GM19468 (cell line): ENCODE results near the gene SORL1-AS1.

Experiments
- ATAC-seq: cut with Tn5 transposase; IDR thresholded peaks from one replicate; pipeline ENCODE4 v1.9.1; 2021; ENCODE audit warnings: mild to moderate bottlenecking, moderate library complexity, moderate number of reproducible peaks; ENCODE audit not compliant: unreplicated experiment; ENCODE audit errors: extremely low read depth

Gene SORL1-AS1

GRCh38 chr11:121478226-121478894 is 25.6 kb upstream of the SORL1-AS1 start:
- no peak for ATAC-seq

- ATAC-seq, result no peak
Observed at GRCh38 chr11:121476379-121477032, 23.7 kb upstream of the SORL1-AS1 start.

DNA sequence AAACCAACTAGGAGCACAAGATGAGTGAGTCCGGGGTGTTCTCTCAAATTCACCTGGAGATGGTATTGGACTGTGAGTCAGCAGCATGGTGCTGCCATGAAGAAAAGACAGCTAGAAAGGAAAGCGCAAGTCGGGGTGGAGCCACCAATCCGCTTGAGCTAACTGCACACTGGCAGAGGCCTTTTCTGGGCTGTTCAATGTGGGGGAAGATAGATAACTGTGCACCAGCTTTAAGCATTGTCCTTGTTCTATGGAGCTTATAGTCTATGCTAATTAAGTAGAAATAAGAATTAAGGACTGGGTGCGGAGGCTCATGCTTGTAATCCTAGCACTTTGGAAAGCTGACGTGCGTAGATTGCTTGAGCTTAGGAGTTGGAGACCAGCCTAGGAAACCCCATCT is 21.9 kb upstream of the SORL1-AS1 start:
- ATAC-seq, result no peak

- ATAC-seq, result no peak
Observed at GRCh38 chr11:121473064-121473777, 20.5 kb upstream of the SORL1-AS1 start.

DNA sequence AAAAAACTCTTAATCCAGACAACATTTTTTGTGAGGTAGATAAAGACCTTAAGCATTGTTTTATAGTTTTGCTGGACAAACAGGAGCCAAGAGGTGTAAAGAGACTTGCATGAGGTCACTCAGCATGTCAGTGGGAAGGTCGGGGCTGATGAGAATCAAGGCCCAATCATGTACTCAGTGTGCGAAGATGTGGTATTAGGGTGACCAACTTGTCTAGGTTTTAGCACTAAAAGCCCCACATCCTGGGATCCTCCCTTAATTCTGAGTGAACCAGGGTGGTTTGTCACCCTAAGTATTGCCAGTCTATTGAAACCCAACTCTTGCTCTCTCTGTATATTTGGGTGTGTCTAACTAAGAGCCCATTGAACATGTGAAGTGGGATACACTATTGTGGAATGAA is 19.5 kb upstream of the SORL1-AS1 start:
- ATAC-seq, result no peak

DNA sequence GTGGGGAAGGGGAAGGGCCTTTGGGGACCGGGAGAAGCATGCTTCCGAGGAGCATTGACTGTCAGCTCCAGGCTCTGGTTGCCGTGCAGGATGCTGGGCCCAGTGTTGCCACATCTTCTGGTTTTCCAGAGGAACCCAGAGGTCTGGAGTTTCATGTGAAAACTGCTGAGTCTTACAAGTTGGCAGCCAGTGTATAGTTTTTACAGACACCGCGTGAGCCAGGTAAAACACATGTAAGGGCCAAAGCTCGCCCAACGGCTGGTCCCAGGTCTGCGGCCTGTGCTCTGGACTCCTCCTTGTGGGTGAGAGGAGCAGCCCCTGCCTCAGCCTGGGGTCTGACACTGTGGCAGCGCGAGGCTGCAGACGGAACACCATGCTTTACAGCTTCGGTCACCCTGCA is 18.4 kb upstream of the SORL1-AS1 start:
- ATAC-seq, result no peak

DNA sequence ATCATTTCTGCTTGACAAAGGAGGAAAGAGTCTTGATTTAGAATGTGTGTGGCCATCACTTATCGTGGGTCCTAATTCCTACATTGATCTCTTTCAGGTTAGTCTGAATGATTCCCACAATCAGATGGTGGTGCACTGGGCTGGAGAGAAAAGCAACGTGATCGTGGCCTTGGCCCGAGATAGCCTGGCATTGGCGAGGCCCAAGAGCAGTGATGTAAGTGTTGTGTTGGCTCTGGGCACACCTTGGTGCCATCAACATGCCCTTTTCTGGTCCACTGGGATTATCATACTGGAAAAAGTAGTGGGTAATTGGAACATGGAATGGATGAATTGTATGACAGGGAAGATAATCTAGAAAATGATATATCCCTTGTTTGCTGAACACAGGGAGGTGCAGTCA is 17.1 kb upstream of the SORL1-AS1 start:
- ATAC-seq, result no peak

DNA sequence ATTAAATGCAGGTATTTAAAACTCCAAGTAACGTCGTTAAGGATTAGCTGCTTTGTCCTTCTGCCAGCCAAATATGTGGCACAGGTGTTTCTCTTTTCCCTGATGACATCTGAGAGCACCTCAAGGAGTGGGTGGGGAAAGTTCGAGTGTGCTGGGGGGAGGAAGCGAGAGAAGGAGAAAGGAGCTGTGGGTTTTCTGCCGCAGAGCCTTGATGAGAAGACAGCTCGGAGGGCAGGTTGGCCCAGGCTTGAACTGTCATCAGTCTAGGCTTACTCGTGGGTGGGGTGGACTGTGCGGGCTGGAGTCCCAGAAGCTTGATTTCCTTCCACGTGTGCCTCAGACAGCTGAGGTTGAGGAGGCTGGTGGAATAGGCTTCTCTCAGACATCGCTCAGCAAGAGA is 15.2 kb upstream of the SORL1-AS1 start:
- ATAC-seq, result peak; percentile 33

- ATAC-seq, result no peak
Observed at GRCh38 chr11:121467471-121467870, 14.7 kb upstream of the SORL1-AS1 start.

DNA sequence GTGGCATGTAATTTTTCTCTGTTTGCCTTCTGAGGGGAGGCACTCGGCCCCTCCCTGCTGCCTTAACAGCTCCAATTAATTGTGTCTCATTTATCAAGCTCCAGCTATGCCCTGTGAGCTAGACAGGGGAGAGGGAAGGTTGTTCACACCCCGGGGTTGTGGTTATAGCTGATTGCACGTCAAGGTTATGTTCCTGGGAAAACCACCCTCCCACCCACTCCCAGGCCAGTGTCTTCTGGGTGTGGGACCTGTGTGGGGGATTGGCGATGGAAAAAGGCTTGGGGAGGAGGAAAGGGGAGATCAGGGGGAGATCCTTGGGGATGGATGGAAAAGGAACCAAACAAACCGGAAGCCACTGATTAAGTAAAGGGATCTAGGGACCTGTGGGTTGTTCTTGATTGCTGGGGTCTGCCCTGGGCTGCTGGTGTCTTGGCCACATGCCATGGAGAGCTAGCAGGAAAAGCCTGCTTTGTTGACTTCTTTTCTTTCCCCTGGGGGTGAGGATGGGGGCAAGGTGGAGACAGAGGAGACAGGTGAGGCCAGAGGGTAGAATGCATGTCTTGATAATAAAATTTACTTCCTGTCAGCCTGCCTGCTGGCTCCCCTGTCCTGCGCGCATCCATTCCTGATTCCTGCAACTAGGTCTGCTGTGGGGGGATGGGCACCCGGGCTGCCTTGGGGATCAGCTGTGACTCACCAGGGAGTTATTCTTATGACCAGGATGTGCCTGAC is 13.5 kb upstream of the SORL1-AS1 start:
- ATAC-seq, result no peak

GRCh38 chr11:121465709-121466062 is 12.9 kb upstream of the SORL1-AS1 start:
- ATAC-seq, result no peak

DNA sequence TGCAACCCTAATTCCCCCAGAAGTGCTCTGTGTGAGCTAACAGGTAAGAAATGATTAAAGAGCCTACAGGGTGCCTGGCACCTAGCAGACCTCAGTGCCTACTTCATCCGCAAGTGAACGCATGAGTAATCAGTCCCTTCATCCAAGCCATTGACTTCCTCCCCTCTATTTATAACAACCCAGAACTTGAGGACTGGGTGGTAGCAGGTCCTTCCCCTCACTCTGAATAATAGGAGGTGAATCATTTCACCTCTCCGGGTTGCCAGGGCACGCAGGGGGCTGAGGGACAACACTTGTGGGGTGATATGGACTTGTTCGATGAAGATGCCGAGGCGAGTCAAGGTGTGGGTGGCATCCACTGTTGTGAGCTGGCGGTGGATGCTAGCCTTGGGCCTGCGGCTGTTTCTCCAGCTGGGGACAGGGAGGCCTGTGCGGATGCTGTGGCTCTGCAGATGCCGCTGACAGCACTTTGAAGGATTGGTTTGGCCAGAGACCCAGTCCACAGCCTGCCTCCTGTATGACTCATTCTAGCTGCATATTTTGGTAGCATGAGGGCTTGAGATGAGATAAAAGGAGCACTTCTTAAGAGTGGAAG is 11.7 kb upstream of the SORL1-AS1 start:
- ATAC-seq, result peak; percentile 26

DNA sequence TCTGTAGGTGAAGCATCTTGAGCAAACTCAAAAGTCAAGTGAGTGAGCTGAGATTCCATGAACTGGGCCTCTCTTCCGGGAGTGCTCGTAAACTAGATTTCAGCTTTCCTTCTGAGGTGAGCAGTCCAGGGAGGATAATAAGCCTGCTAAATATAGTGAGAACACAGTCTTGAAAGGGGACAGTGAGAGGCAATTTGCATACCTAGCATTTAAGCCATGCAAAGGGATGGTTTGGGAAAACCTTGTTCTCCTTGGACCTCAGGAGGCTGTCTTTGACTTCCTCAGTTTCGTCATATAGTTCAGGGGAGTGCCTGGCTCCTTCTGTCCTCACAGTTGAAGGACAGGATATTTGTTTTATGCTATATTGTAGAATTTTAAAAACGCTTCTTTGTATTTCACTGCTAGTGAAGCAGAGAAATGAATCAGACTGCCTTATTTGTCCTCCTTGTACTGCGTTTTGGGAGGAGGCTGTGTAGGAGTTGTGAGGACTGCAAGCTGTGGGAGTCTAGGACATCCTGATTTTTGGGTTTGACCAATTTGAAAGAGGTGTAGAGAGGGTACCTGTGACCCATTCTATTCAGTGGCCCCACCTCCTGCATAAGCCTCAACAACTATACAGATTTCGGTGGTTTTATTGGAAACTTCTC is 11.0 kb upstream of the SORL1-AS1 start:
- ATAC-seq, result no peak

GRCh38 chr11:121461843-121462242 is 9.1 kb upstream of the SORL1-AS1 start:
- no peak for ATAC-seq

GRCh38 chr11:121460941-121461514 is 8.3 kb upstream of the SORL1-AS1 start:
- ATAC-seq, result no peak

- no peak for ATAC-seq
Observed at GRCh38 chr11:121459413-121460017, 6.7 kb upstream of the SORL1-AS1 start.

DNA sequence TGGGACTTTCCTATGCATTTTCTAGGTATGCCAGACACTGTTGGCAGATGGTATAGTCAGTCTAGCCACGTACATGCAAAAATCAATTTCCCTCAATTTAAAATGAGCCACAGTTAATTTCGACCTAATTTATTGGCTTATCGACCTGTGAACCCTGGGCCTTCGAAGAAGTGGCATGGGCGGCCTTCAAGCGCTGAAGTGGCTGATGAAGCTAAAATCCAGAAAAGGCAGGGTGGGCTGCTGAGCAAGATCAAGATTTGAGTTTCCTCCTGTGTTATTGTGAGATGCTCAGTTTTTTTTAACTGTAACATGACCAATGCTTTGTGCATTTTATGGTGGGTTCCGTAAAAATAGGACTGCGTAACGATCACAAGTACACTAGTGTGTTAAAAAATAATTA is 5.8 kb upstream of the SORL1-AS1 start:
- no peak for ATAC-seq

GRCh38 chr11:121456816-121457431 is 4.2 kb upstream of the SORL1-AS1 start:
- ATAC-seq, result no peak

GRCh38 chr11:121456151-121456550 is 3.4 kb upstream of the SORL1-AS1 start:
- ATAC-seq, result no peak
